K562 treated with DMSO at 1 percent for 48 hours (cell line): Measurements from ENCODE around the gene WDR26. TPM values are rescaled to one million over a fixed set of nuclear protein-coding genes. Genes with fewer than 3 reads are reported as not detected.

Experiments
- total RNA-seq: library from RNA; unstranded; fragments of 300-600 nt; gene quantifications from 2 replicates; pipeline ENCODE4 v1.2.3, GENCODE V29; 2022; ENCODE audit warnings: low replicate concordance; ENCODE audit errors: extremely low read depth

Gene WDR26
- not detected in 2 replicates for total RNA-seq

GRCh38 chr1:224434691-224435317 lies at the start of gene WDR26:
Gene WDR26 (minus strand): TSS chr1:224434797.

GRCh38 chr1:224356685-224357625 lies 77.6 kb downstream of the WDR26 start, which contains the start of gene CNIH4:
Gene CNIH4 (plus strand): TSS chr1:224356879. CDS start chr1:224356925, 46 bp downstream.

Other genes starting within 250 kb of the WDR26 start
- gene NVL, start 104.6 kb downstream of the WDR26 start, total RNA-seq, result not detected in 2 replicates
- not detected in 2 replicates for gene CNIH4, start 77.9 kb downstream of the WDR26 start, total RNA-seq
- not detected in 2 replicates for gene CNIH3, start 181.5 kb upstream of the WDR26 start, total RNA-seq